ENCODE results near the gene MRPL11. TPM values are rescaled to one million over a fixed set of nuclear protein-coding genes. Genes with fewer than 3 reads are reported as not detected.

MRPL11 gene
- total RNA-seq, 1 experiment from 2014 or later, result 105 TPM

DNA sequence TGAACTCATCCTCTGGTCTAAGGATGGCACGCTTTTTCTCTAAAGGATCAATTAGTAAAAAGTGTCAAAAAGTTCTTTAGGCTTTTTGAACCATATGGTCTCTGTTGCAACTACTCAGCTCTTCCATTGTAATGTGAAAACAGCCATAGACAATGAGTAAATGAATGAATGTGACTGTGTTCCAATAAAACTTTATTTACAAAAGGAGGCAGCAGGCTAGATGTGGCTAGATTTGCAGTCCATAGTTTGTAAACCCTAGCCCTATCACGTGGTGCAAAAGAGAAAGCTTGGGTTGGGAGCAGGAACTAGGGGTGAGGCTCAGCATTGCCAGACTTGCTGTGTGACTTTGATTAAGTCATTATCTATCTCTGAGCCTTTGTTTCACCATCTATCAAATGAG lies 23.2 kb downstream of the MRPL11 start:
- no peaks in the 10 kb centered on the region; a peak in 1 of 5 replicates for H3K9me3 Mint-ChIP-seq
- Histone ChIP-seq H3K18ac (ENCODE audit: insufficient read length, low read depth, low read length) (no peak overlapping the region), H2AFZ (ENCODE audit: low read length) (no peak overlapping the region), H2BK20ac (ENCODE audit: low read depth, low read length, poor library complexity, severe bottlenecking) (no peak overlapping the region), H2AK5ac (ENCODE audit: insufficient read length, low read length) (no peak overlapping the region), H4K91ac (ENCODE audit: insufficient read length, low read depth, low read length) (no peak overlapping the region), H3K23me2 (ENCODE audit: insufficient read length, low read depth, low read length, poor library complexity, severe bottlenecking) (peaks cover 5% of the 10 kb centered on the region), H3K4me1 (ENCODE audit: insufficient read depth, low read length) (peaks cover 20% of the 10 kb centered on the region), H3K9me3 (ENCODE audit: control insufficient read depth, low read depth, low read length) (no peaks in the 10 kb centered on the region), H3K79me1 (ENCODE audit: insufficient read depth, low read depth, low read length, poor library complexity, severe bottlenecking) (no peaks in the 10 kb centered on the region), H3K23ac (ENCODE audit: insufficient read length, low read depth, low read length) (no peak overlapping the region), H3K27ac (ENCODE audit: insufficient read length, low read depth, low read length) (no peak overlapping the region), H3T11ph (ENCODE audit: low read length) (no peak overlapping the region), H4K5ac (ENCODE audit: insufficient read length, low read depth, low read length) (no peak overlapping the region), H3K56ac (ENCODE audit: insufficient read length, low read depth, low read length) (no peak overlapping the region), H4K20me1 (ENCODE audit: control insufficient read depth, insufficient read depth, insufficient read length) (no peaks in the 10 kb centered on the region), H2BK15ac (ENCODE audit: low read depth, low read length) (no peak overlapping the region), H3K27me3 (ENCODE audit: insufficient read depth, low read length) (peaks cover 12% of the 10 kb centered on the region; the same call in 1 of the 2 replicates), H3K4ac (ENCODE audit: low read depth, low read length) (no peak overlapping the region), H2BK12ac (ENCODE audit: insufficient read length, low read depth, low read length) (no peak overlapping the region), H3K9ac (ENCODE audit: extremely low read depth, insufficient read length, low read length) (no peak overlapping the region), H4K8ac (replicated peaks; ENCODE audit: insufficient read length, low read depth, low read length) (no peak overlapping the region), H2BK120ac (ENCODE audit: low read depth, low read length, poor library complexity, severe bottlenecking) (no peak overlapping the region), H2BK5ac (ENCODE audit: insufficient read length, low read length) (no peak overlapping the region), H3K14ac (ENCODE audit: insufficient read depth, low read length) (no peak overlapping the region), H3K79me2 (ENCODE audit: insufficient read depth, low read length) (no peaks in the 10 kb centered on the region), H3K4me2 (ENCODE audit: insufficient read depth, insufficient read length, low read length) (no peak overlapping the region)
- DNase-seq, result no peak
- peaks cover 74 to 77% of the 10 kb centered on the region in 2 experiments for H3K4me1 Mint-ChIP-seq
- TF ChIP-seq, protein P1, sequence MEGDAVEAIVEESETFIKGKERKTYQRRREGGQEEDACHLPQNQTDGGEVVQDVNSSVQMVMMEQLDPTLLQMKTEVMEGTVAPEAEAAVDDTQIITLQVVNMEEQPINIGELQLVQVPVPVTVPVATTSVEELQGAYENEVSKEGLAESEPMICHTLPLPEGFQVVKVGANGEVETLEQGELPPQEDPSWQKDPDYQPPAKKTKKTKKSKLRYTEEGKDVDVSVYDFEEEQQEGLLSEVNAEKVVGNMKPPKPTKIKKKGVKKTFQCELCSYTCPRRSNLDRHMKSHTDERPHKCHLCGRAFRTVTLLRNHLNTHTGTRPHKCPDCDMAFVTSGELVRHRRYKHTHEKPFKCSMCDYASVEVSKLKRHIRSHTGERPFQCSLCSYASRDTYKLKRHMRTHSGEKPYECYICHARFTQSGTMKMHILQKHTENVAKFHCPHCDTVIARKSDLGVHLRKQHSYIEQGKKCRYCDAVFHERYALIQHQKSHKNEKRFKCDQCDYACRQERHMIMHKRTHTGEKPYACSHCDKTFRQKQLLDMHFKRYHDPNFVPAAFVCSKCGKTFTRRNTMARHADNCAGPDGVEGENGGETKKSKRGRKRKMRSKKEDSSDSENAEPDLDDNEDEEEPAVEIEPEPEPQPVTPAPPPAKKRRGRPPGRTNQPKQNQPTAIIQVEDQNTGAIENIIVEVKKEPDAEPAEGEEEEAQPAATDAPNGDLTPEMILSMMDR (conservative IDR thresholded peaks at IDR 0.05), result no peak
- H3K36me3 Mint-ChIP-seq (ENCODE audit: insufficient read depth in 1 of 3, low read depth in 3 of 3), result no peaks in the 10 kb centered on the region
- no CpG with 5 or more reads among the region's 2 CpGs for WGBS (ENCODE audit: extremely low coverage, insufficient read length, low lambda C conversion rate)
- no peak overlapping the region; a peak in 1 of 5 replicates for H3K4me3 Mint-ChIP-seq
- peaks cover 22% of the 10 kb centered on the region for H3K27me3 Mint-ChIP-seq (ENCODE audit: low read depth)
- no peak overlapping the region for H3K27ac Mint-ChIP-seq
